MCF 10A (cell line): ENCODE measurements around the gene SDC1. TPM values are rescaled to one million over a fixed set of nuclear protein-coding genes. Genes with fewer than 3 reads are reported as not detected.

Experiments
- BruUV-seq: library from RNA; stranded (reverse); fragments of 400-500 nt; replicated peaks from 2 replicates; lab custom pipeline; 2021; lab: Mats Ljungman, UMichigan
- CTCF ChIA-PET: fragments of 300-600 bp; sonication (Branson Sonifier 250); formaldehyde crosslinking; extraction: SDS; loops from one replicate; lab custom pipeline; 2021; ENCODE audit warnings: antibody characterized with exemption, inconsistent platforms; lab: Yijun Ruan, JAX
- POLR2A ChIA-PET: fragments of 300-600, 350-650 bp; sonication (Branson Sonifier 250); formaldehyde crosslinking; extraction: SDS; loops from one replicate; lab custom pipeline; 2020; ENCODE audit warnings: antibody characterized with exemption, inconsistent platforms; lab: Yijun Ruan, JAX
- DNase-seq: peaks from one replicate; pipeline ENCODE4 v3.0.0-alpha.2; 2018; ENCODE audit not compliant: unreplicated experiment
- H3K27ac Mint-ChIP-seq: one replicate; pipeline ENCODE4 v1.8.0; 2022; ENCODE audit warnings: mild to moderate bottlenecking, low read depth, mixed read lengths; ENCODE audit not compliant: unreplicated experiment
- H3K27me3 Mint-ChIP-seq: one replicate; pipeline ENCODE4 v1.8.0; 2022; ENCODE audit warnings: mixed read lengths; ENCODE audit not compliant: insufficient read depth, unreplicated experiment
- H3K36me3 Mint-ChIP-seq: one replicate; pipeline ENCODE4 v1.8.0; 2022; ENCODE audit warnings: mild to moderate bottlenecking, moderate library complexity, mixed read lengths; ENCODE audit not compliant: insufficient read depth, unreplicated experiment
- H3K4me1 Mint-ChIP-seq: one replicate; pipeline ENCODE4 v1.8.0; 2022; ENCODE audit warnings: mixed read lengths; ENCODE audit not compliant: insufficient read depth, unreplicated experiment
- H3K4me3 Mint-ChIP-seq: one replicate; pipeline ENCODE4 v1.8.0; 2022; ENCODE audit warnings: mild to moderate bottlenecking, moderate library complexity, mixed read lengths; ENCODE audit not compliant: unreplicated experiment
- H3K9me3 Mint-ChIP-seq: one replicate; pipeline ENCODE4 v1.8.0; 2022; ENCODE audit warnings: mixed read lengths; ENCODE audit not compliant: unreplicated experiment
- intact Hi-C: fragments of 100-400 bp; cut with micrococcal nuclease; formaldehyde crosslinking; loops from 2 replicates; pipeline ENCODE4 v1.14.1; 2022
- total RNA-seq: library from RNA; stranded (reverse); gene quantifications from 2 replicates; pipeline ENCODE4 v1.2.3, GENCODE V29; 2022
- TF ChIP-seq, protein P1 (sequence below): fragments of 200-600 bp; IDR thresholded peaks from one replicate; pipeline ENCODE4 v1.8.0; 2022; ENCODE audit warnings: antibody characterized with exemption, mild to moderate bottlenecking; ENCODE audit not compliant: unreplicated experiment

The SDC1 gene
- total RNA-seq, 1 experiment from 2014 or later = 232 TPM

DNA sequence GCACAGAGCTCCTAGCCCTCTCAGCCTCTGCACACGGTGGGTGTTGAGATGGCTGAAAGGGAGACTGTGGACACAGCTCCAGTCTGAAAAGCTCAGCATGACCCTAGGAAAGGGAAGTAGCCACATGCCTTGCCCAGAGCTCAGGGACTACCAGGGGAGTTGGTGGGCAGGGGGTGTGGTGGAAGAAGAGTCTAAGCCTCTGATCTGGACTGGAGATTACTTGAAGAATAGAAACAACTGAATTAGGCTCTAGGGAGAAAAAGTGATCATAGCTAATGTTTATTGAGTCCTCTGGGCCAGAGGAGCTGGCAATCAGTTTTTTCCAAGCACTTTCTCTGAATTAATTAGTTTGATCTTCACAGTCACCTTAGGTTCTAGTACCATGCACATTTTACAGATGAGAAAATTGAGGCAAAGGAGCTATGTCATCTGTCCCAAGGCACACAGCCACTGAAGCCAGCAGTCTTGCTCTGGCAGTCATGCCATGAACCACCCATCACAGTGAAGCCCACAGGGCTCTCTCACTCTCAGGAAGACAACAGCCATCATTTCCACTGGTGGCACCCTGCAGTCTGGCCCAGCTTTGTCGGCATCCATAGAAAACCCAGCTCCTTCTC is 10.3 kb downstream of the SDC1 start:
- no TSS peak for BruUV-seq
- Mint-ChIP-seq H3K4me3 (peak overlapping the region; percentile 59), H3K9me3 (no peaks in the 10 kb centered on the region), H3K27me3 (no peaks in the 10 kb centered on the region), H3K36me3 (peaks cover 16% of the 10 kb centered on the region), H3K27ac (peak overlapping the region; percentile 88), H3K4me1 (peaks cover 71% of the 10 kb centered on the region)
- intact Hi-C loops = no loop called here
- DNase-seq = no peak
- TF ChIP-seq, protein P1, sequence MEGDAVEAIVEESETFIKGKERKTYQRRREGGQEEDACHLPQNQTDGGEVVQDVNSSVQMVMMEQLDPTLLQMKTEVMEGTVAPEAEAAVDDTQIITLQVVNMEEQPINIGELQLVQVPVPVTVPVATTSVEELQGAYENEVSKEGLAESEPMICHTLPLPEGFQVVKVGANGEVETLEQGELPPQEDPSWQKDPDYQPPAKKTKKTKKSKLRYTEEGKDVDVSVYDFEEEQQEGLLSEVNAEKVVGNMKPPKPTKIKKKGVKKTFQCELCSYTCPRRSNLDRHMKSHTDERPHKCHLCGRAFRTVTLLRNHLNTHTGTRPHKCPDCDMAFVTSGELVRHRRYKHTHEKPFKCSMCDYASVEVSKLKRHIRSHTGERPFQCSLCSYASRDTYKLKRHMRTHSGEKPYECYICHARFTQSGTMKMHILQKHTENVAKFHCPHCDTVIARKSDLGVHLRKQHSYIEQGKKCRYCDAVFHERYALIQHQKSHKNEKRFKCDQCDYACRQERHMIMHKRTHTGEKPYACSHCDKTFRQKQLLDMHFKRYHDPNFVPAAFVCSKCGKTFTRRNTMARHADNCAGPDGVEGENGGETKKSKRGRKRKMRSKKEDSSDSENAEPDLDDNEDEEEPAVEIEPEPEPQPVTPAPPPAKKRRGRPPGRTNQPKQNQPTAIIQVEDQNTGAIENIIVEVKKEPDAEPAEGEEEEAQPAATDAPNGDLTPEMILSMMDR = no peak
- POLR2A ChIA-PET = interaction anchor here (0.7 to 13.0 kb wide), 9 partner anchors 9 to 163 kb away, joined by 3 to 222 read pairs (median 16); partner anchors contain the start of genes LAPTM4A and SDC1
- CTCF ChIA-PET = interaction anchor here (0.6 to 5.8 kb wide), 11 partner anchors 8 to 116 kb away, joined by 3 to 32 read pairs (median 4); partner anchors contain the start of gene SDC1

DNA sequence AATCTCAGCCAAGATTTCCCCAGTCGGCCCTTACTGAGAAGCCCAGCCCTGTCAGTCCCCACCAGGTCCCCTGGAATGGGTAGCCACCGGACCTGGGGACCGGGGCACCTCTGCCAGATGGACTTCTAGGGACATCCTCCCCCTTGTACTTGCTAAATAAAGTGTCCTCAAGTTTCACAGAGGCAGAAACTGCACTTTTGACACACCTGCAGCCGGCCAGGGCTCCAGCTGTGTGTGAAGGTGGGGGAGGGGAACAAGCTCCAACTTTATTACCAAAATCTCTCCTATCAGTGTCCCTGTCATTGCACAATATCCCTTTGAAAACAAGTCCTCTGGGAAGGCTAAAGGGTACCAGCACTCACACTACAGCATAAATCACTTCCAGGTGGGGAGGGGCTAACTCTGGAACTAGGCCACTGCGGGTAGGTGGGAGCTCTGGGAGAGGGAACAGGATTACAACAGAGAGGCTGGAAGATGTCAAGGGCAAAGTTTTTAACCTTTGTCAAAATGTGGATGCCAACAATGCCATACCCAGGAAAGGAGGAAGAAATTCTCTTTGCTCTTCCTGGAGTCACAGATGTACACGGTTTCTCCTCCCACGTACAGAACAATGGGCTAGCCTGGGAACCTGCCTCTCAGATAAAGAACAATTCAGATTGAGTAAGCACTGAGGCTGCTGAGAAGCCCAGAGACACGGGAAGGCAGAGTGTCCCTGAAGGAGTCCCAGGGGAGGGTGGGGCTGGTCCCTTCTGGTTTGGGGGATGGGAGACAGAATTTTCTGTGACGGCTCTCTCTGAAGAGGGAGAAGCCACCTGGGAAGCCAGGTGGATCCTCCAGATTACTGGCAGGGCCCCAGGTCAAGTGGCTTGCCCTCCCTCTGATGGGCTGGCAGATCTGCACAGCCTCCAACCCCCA is 11.0 kb downstream of the SDC1 start:
- ChIA-PET CTCF (interaction anchor here (0.5 to 5.8 kb wide), 16 partner anchors 9 to 210 kb away, joined by 3 to 32 read pairs (median 4); partner anchors contain the start of gene SDC1), POLR2A (interaction anchor here (0.6 to 13.0 kb wide), 17 partner anchors 10 to 267 kb away, joined by 3 to 222 read pairs (median 6); partner anchors contain the start of genes LAPTM4A and SDC1)
- peak; percentile 63 for DNase-seq
- TF ChIP-seq, protein P1 = no peak
- Mint-ChIP-seq H3K4me1 (peaks cover 72% of the 10 kb centered on the region), H3K4me3 (peak overlapping the region; percentile 59), H3K27ac (peak overlapping the region; percentile 88), H3K9me3 (no peaks in the 10 kb centered on the region), H3K27me3 (no peaks in the 10 kb centered on the region), H3K36me3 (peaks cover 16% of the 10 kb centered on the region)
- intact Hi-C loops = no loop called here
- no TSS peak for BruUV-seq

DNA sequence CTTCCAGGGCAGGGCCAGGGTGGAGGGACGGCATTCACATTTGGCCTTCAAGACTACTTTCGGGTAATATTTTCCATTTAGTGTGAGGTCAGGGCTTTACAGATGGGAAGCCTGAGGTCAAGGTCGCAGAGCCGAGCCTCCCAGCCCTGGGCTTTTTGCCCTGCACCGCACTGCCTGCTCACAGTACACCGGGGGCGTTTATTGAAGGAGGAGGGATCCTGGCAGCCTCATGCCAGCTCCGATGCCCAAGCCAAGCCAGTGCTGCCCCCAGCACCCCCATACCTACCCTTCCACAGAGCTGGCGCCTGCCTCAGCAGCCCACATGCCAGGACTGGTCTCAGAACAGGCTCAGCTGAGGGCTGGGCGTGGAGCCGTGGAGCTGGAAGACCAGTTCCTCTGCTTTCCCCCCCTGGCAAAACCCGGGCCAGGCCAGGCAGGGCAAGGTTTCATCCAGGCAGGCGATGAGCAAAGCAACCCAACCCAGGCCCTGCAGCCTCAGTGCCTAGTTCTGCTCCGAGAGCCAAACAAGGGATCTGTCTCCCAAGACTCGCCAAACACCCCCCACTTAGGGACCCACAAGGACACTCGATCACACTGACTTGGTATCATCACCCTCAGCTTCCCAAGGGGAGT is 11.9 kb downstream of the SDC1 start:
- peak; percentile 83 for DNase-seq
- POLR2A ChIA-PET = interaction anchor here (0.6 to 13.0 kb wide), 19 partner anchors 11 to 266 kb away, joined by 3 to 222 read pairs (median 5); partner anchors contain the start of genes LAPTM4A, SDC1 and WDR35
- peaks cover 21% of the 10 kb centered on the region for H3K36me3 Mint-ChIP-seq
- TF ChIP-seq, protein P1 = no peak
- intact Hi-C loops = loop anchor here (1.0 kb wide), 1 partner anchor 31 kb away; no protein-coding TSS in a partner anchor
- CTCF ChIA-PET = interaction anchor here (0.5 to 5.8 kb wide), 11 partner anchors 9 to 197 kb away, joined by 3 to 32 read pairs (median 4); partner anchors contain the start of gene SDC1
- H3K27ac Mint-ChIP-seq = peak overlapping the region; percentile 88
- BruUV-seq = TSS peak; percentile 57
- peaks cover 73% of the 10 kb centered on the region for H3K4me1 Mint-ChIP-seq
- no peaks in the 10 kb centered on the region for H3K27me3 Mint-ChIP-seq
- peak overlapping the region; percentile 59 for H3K4me3 Mint-ChIP-seq
- H3K9me3 Mint-ChIP-seq = no peaks in the 10 kb centered on the region
